ENCODE results near the gene RAB27B. TPM values are rescaled to one million over a fixed set of nuclear protein-coding genes. Genes with fewer than 3 reads are reported as not detected.

The RAB27B gene
- total and polyA plus RNA-seq, 2 of the 8 experiments (the other 6 are each of a cell fraction or from before 2014, with no cell fraction given), result 0.05 to 0.60 TPM

DNA sequence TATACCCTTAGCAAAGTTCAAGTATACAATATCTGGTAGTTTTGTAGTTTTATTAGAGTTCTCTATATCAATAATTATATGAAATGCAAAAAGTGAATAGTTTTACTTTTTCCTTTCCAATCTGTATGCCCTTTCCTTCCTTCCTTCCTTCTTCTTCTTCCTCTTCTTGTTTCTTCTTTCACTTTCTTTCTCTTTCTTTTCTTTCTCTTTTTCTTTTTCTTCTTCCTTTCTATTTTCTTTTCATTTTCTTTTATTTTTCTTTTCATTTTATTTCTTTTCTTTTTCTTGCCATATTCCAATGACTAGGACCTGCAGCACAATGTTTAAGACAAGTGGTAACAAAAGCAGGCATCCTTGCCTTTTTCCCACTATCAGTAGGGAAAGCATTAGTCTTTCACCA lies 71.2 kb downstream of the RAB27B start:
- Histone ChIP-seq H2BK120ac (replicated peaks; ENCODE audit: low read depth, low read length) (no peak overlapping the region), H3K18ac (ENCODE audit: extremely low read depth, low read length) (no peak overlapping the region), H3K23ac (ENCODE audit: insufficient read length) (no peak overlapping the region), H3K27ac (ENCODE audit: low read depth, low read length) (no peak overlapping the region), H3K14ac (ENCODE audit: insufficient read length) (no peak overlapping the region), H4K8ac (ENCODE audit: extremely low read depth, insufficient read depth, low read length) (no peak overlapping the region), H4K20me1 (replicated peaks in 1 of 2; ENCODE audit: control insufficient read depth in 1 of 2, insufficient read depth in 2 of 2, low read length in 2 of 2) (no peaks in the 10 kb centered on the region), H2BK12ac (ENCODE audit: low read depth, low read length) (no peak overlapping the region), H4K91ac (replicated peaks; ENCODE audit: insufficient read length, low read length) (no peak overlapping the region), H3K79me2 (ENCODE audit: control insufficient read depth in 1 of 2, insufficient read depth in 2 of 2, low read length in 2 of 2) (no peaks in the 10 kb centered on the region), H2AK5ac (ENCODE audit: low read depth, low read length) (no peak overlapping the region), H2AFZ (ENCODE audit: low read length) (no peak overlapping the region), H4K5ac (ENCODE audit: insufficient read length, low read depth, low read length) (no peak overlapping the region), H3K4me2 (ENCODE audit: insufficient read depth in 1 of 2, low read depth in 2 of 2, low read length in 2 of 2) (no peak overlapping the region), H3K56ac (replicated peaks; ENCODE audit: insufficient read length, low read depth, low read length) (no peak overlapping the region), H3K9me3 (ENCODE audit: insufficient read depth in 2 of 2, low read depth in 1 of 2, low read length in 1 of 2) (no peaks in the 10 kb centered on the region), H3K27me3 (replicated peaks in 1 of 4; ENCODE audit: control insufficient read depth in 3 of 4, extremely low read depth in 1 of 4, insufficient read depth in 3 of 4, low read length in 3 of 4) (no peaks in the 10 kb centered on the region), H3K9ac (replicated peaks in 1 of 4; ENCODE audit: extremely low read depth in 1 of 4, low read depth in 3 of 4, low read length in 3 of 4) (no peak overlapping the region), H2BK5ac (ENCODE audit: low read depth, low read length) (no peak overlapping the region), H3K4me3 (ENCODE audit: extremely low read depth in 1 of 4, insufficient read depth in 2 of 4, low read depth in 3 of 4, low read length in 4 of 4) (no peak overlapping the region), H2BK20ac (ENCODE audit: low read length) (no peak overlapping the region), H3K4me1 (replicated peaks in 1 of 4; ENCODE audit: control insufficient read depth in 3 of 4, insufficient read depth in 4 of 4, low read length in 3 of 4) (peaks cover 0 to 2% (median 0%) of the 10 kb centered on the region in 4 experiments; a peak in 1 of 7 replicates), H3K79me1 (ENCODE audit: low read depth, low read length) (no peaks in the 10 kb centered on the region), H3K36me3 (ENCODE audit: control insufficient read depth in 2 of 4, insufficient read depth in 4 of 4, low read length in 3 of 4) (no peaks in the 10 kb centered on the region), H3K23me2 (ENCODE audit: low read depth, low read length) (no peaks in the 10 kb centered on the region), H2BK15ac (ENCODE audit: low read length) (no peak overlapping the region), H3K4ac (replicated peaks; ENCODE audit: insufficient read length, low read depth, low read length) (no peak overlapping the region)
- POLR2A ChIA-PET (ENCODE audit: partially characterized antibody), result interaction anchor here (1.2 kb wide), 1 partner anchor 16 kb away, joined by 3 read pairs; no protein-coding TSS in a partner anchor
- no peak for DNase-seq (ENCODE audit: low read depth in 1 of 2, low spot score in 2 of 2)
- CTCF ChIA-PET (ENCODE audit: partially characterized antibody), result interaction anchor here (1.3 kb wide), 1 partner anchor 19 kb away, joined by 3 read pairs; no protein-coding TSS in a partner anchor
- no peak for FAIRE-seq
- TF ChIP-seq SIX5 (IDR thresholded peaks at IDR 0.05; ENCODE audit: low read depth, low read length), result no peak
- TF ChIP-seq KDM5A (IDR thresholded peaks at IDR 0.05; ENCODE audit: low read length), result no peak
- TF ChIP-seq SRF (IDR thresholded peaks at IDR 0.05; ENCODE audit: low read depth, low read length), result no peak
- TF ChIP-seq SIN3A (conservative IDR thresholded peaks at IDR 0.05 in 1 of 2, IDR thresholded peaks at IDR 0.05 in 1 of 2; ENCODE audit: low read depth in 1 of 2, low read length in 2 of 2), result no peak
- no peak for TF ChIP-seq NANOG (IDR thresholded peaks at IDR 0.05; ENCODE audit: insufficient read depth, low read depth, low read length, poor library complexity, severe bottlenecking)
- no peak for TF ChIP-seq RNF2 (IDR thresholded peaks at IDR 0.05; ENCODE audit: borderline replicate concordance, low read depth, low read length, missing control alignments, poor library complexity, severe bottlenecking)
- TF ChIP-seq YY1 (IDR thresholded peaks at IDR 0.05; ENCODE audit: low read depth, low read length), result no peak
- TF ChIP-seq, protein P1, sequence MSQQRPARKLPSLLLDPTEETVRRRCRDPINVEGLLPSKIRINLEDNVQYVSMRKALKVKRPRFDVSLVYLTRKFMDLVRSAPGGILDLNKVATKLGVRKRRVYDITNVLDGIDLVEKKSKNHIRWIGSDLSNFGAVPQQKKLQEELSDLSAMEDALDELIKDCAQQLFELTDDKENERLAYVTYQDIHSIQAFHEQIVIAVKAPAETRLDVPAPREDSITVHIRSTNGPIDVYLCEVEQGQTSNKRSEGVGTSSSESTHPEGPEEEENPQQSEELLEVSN (IDR thresholded peaks at IDR 0.05), result no peak
- TF ChIP-seq CEBPB (IDR thresholded peaks at IDR 0.05; ENCODE audit: low read depth, low read length), result no peak
- no peak for TF ChIP-seq EP300 (IDR thresholded peaks at IDR 0.05; ENCODE audit: borderline replicate concordance in 1 of 2, low read depth in 2 of 2, low read length in 2 of 2)
- TF ChIP-seq, protein P2, sequence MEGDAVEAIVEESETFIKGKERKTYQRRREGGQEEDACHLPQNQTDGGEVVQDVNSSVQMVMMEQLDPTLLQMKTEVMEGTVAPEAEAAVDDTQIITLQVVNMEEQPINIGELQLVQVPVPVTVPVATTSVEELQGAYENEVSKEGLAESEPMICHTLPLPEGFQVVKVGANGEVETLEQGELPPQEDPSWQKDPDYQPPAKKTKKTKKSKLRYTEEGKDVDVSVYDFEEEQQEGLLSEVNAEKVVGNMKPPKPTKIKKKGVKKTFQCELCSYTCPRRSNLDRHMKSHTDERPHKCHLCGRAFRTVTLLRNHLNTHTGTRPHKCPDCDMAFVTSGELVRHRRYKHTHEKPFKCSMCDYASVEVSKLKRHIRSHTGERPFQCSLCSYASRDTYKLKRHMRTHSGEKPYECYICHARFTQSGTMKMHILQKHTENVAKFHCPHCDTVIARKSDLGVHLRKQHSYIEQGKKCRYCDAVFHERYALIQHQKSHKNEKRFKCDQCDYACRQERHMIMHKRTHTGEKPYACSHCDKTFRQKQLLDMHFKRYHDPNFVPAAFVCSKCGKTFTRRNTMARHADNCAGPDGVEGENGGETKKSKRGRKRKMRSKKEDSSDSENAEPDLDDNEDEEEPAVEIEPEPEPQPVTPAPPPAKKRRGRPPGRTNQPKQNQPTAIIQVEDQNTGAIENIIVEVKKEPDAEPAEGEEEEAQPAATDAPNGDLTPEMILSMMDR (IDR thresholded peaks at IDR 0.05; ENCODE audit: control extremely low read depth in 1 of 3, insufficient read depth in 1 of 3, low read depth in 1 of 3, low read length in 3 of 3), result no peak
